Activated CD4-positive, alpha-beta memory T cell treated with anti-CD3 and anti-CD28 coated beads for 36 hours (primary cell): ENCODE data around the gene C1orf35. TPM values are rescaled to one million over a fixed set of nuclear protein-coding genes. Genes with fewer than 3 reads are reported as not detected.
"Not testable (repeated sequence)": the region's sequence is repeated elsewhere in the genome, so short reads cannot be mapped to it uniquely, and the experiment has no call there.

Experiments
- CTCF ChIA-PET: fragments of 350-600 bp; sonication (Branson Sonifier 250); formaldehyde crosslinking; loops from one replicate; lab custom pipeline; 2021; ENCODE audit warnings: antibody characterized with exemption, inconsistent platforms; lab: Charles Lee
- POLR2A ChIA-PET: fragments of 350-600 bp; sonication (Branson Sonifier 250); formaldehyde crosslinking; loops from one replicate; lab custom pipeline; 2021; ENCODE audit warnings: antibody characterized with exemption; lab: Charles Lee
- DNase-seq: peaks from one replicate; pipeline ENCODE4 v3.0.0-alpha.2; 2020
- H3K27ac Mint-ChIP-seq: one replicate; pipeline ENCODE4 v1.8.0; 2021; ENCODE audit warnings: mixed read lengths
- H3K27me3 Mint-ChIP-seq: one replicate; pipeline ENCODE4 v1.8.0; 2021; ENCODE audit warnings: mixed read lengths
- H3K36me3 Mint-ChIP-seq: one replicate; pipeline ENCODE4 v1.8.0; 2021; ENCODE audit warnings: mixed read lengths
- H3K4me1 Mint-ChIP-seq: one replicate; pipeline ENCODE4 v1.8.0; 2021; ENCODE audit warnings: low read depth, mixed read lengths
- H3K4me3 Mint-ChIP-seq: one replicate; pipeline ENCODE4 v1.8.0; 2021; ENCODE audit warnings: mild to moderate bottlenecking, mixed read lengths
- H3K9me3 Mint-ChIP-seq: one replicate; pipeline ENCODE4 v1.8.0; 2021; ENCODE audit warnings: mixed read lengths
- intact Hi-C: fragments of 100-400 bp; cut with micrococcal nuclease; formaldehyde crosslinking; loops from one replicate; pipeline ENCODE4 v1.15.1; 2023
- total RNA-seq, 2 experiments: library from RNA; stranded (reverse); gene quantifications; one replicate each; pipeline ENCODE4 v1.2.3, GENCODE V29; 2021

Gene C1orf35
- total RNA-seq, 2 experiments from 2014 or later, result 21.9 to 22.1 TPM

DNA sequence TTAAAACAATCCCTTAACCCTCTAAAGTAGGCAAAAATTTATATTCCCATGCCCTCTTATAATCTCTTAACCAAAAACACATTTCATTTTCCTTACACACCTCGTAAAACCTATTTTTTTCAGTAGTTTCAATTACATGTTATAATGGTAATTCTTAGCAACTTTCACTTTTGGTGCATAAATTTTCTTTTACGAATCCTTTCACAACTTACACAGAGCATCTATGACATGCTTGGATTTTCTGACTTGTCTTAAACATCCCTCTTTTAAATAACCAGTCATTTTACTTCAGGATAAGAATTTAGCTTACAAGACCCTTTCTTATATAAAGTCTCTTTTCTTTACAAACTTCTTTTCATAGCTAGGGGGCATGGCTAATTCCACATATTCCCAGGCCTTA is 14.9 kb upstream of the C1orf35 start:
- Mint-ChIP-seq H3K27me3 (no peaks in the 10 kb centered on the region), H3K4me3 (no peak overlapping the region), H3K27ac (no peak overlapping the region), H3K4me1 (no peaks in the 10 kb centered on the region), H3K9me3 (peaks cover 4% of the 10 kb centered on the region), H3K36me3 (peaks cover 3% of the 10 kb centered on the region)
- no peak for DNase-seq
- ChIA-PET CTCF (interaction anchor here (1.3 kb wide), 1 partner anchor 13 kb away, joined by 5 read pairs; no protein-coding TSS in a partner anchor), POLR2A (no interaction called here)
- intact Hi-C loops, result no loop called here

DNA sequence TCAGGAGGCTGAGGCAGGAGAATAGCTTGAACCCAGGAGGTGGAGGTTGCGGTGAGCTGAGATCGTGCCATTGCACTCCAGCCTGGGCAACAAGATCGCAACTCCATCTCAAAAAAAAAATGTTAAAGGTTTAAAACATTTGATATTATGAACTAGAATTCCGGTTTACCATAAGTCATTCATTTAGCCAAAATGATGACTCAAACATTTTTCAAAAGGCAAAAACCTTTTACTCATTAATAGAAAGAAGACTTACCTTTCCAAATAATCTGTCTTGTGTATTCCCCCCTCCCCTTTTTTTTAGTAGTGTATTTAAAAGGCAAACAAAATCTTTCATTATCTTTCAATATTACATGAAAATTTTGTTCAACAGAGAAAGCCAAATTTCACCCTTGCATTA is 14.2 kb upstream of the C1orf35 start:
- no peak for DNase-seq
- Mint-ChIP-seq H3K36me3 (peaks cover 3% of the 10 kb centered on the region), H3K4me3 (no peak overlapping the region), H3K4me1 (no peaks in the 10 kb centered on the region), H3K9me3 (peaks cover 4% of the 10 kb centered on the region), H3K27ac (no peak overlapping the region), H3K27me3 (no peaks in the 10 kb centered on the region)
- POLR2A ChIA-PET, result no interaction called here
- intact Hi-C loops, result no loop called here
- CTCF ChIA-PET, result no interaction called here

DNA sequence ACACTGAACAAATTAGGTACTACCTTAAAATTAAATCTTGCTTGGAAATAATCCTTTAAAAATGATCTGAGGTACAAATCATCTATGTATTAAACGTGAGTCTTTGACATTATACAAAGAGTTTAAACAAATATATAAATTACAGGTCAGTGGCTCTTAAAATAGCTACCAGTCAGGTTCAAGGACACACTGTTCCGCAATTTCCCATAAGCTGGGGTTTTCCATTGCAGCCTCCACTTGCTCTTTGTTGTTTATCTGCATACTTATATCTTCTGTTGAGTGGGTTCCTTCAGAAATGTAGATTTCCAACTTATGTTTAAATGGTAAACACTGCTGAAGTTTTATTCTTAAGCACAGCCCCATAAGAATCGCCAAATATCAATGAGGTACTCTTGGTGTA is 11.7 kb upstream of the C1orf35 start:
- peaks cover 4% of the 10 kb centered on the region for H3K9me3 Mint-ChIP-seq
- no peaks in the 10 kb centered on the region for H3K27me3 Mint-ChIP-seq
- ChIA-PET CTCF (interaction anchor here (1.5 to 2.3 kb wide), 2 partner anchors 16 to 115 kb away, joined by 3 to 5 read pairs; no protein-coding TSS in a partner anchor), POLR2A (no interaction called here)
- no peak overlapping the region for H3K4me3 Mint-ChIP-seq
- DNase-seq, result no peak
- no peak overlapping the region for H3K27ac Mint-ChIP-seq
- H3K36me3 Mint-ChIP-seq, result peaks cover 3% of the 10 kb centered on the region
- peaks cover 4% of the 10 kb centered on the region for H3K4me1 Mint-ChIP-seq
- intact Hi-C loops, result no loop called here

DNA sequence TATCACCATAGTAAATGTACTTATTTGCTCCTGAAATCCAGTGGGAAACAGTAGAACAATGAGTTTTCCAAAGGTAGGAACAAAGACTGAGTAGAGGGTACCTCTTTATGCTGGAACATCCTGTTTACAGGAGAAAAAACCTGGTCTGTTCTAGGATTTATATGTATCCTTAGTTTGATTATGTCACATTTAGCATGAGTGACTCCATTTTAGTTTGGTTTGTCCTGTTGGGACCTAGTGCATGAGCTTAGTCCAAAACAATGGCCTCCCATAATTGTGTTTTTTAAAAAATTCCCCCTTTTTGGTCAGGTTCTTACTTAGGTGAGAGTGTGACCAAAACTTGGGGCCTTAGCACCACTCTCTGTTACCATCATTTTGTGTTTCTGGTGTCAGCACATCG is 9.5 kb upstream of the C1orf35 start:
- H3K27me3 Mint-ChIP-seq, result no peaks in the 10 kb centered on the region
- H3K4me3 Mint-ChIP-seq, result no peak overlapping the region
- no peak overlapping the region for H3K27ac Mint-ChIP-seq
- peaks cover 19% of the 10 kb centered on the region for H3K4me1 Mint-ChIP-seq
- no peak for DNase-seq
- intact Hi-C loops, result no loop called here
- CTCF ChIA-PET, result interaction anchor here (1.4 kb wide), 1 partner anchor 18 kb away, joined by 5 read pairs; no protein-coding TSS in a partner anchor
- POLR2A ChIA-PET, result no interaction called here
- peaks cover 2% of the 10 kb centered on the region for H3K36me3 Mint-ChIP-seq
- no peaks in the 10 kb centered on the region for H3K9me3 Mint-ChIP-seq

DNA sequence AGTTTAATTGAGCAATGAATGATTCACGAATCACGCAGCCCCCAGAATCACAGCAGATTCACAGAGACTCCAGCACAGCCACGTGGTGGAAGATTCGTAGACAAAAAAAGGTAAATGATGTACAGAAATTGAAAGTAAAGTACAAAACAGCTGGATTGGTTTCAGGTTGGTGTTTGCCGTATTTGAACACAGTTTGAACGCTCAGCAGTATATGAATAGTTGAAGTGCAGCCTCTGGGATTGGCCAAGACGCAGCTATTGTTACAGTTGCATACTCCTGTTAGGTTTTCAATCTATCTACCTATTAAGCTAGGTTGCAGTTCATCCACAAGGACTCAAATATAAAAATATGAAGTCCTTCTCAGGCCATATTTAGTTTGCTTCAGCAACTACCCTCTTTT is 9.0 kb upstream of the C1orf35 start:
- H3K36me3 Mint-ChIP-seq, result peaks cover 3% of the 10 kb centered on the region
- peaks cover 22% of the 10 kb centered on the region for H3K4me1 Mint-ChIP-seq
- POLR2A ChIA-PET, result no interaction called here
- no peaks in the 10 kb centered on the region for H3K9me3 Mint-ChIP-seq
- intact Hi-C loops, result no loop called here
- CTCF ChIA-PET, result interaction anchor here (1.4 kb wide), 1 partner anchor 19 kb away, joined by 5 read pairs; no protein-coding TSS in a partner anchor
- no peak overlapping the region for H3K4me3 Mint-ChIP-seq
- H3K27me3 Mint-ChIP-seq, result no peaks in the 10 kb centered on the region
- H3K27ac Mint-ChIP-seq, result no peak overlapping the region
- no peak for DNase-seq

DNA sequence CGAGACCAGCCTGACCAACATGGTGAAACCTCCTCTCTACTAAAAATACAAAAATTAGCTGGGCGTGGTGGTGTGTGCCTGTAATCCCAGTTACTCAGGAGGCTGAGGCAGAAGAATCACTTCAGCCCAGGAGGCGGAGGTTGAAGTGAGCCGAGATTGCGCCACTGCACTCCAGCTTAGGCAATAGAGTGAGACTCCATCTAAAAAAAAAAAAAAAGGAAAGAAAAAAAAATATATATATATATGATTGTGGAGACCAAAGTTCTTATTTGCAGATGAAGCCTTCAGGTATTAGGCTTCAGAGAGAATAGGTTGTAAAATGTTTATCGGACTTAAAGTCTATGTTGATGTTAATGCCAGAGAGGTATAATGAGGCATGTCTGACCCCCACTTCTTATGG is 8.2 kb upstream of the C1orf35 start:
- H3K27me3 Mint-ChIP-seq, H3K27ac Mint-ChIP-seq, POLR2A ChIA-PET, DNase-seq, intact Hi-C loops, H3K36me3 Mint-ChIP-seq, H3K9me3 Mint-ChIP-seq, H3K4me3 Mint-ChIP-seq: not testable (repeated sequence)
- H3K4me1 Mint-ChIP-seq, result peaks cover 22% of the 10 kb centered on the region
- CTCF ChIA-PET, result interaction anchor here (1.2 kb wide), 1 partner anchor 56 kb away, joined by 3 read pairs; no protein-coding TSS in a partner anchor

DNA sequence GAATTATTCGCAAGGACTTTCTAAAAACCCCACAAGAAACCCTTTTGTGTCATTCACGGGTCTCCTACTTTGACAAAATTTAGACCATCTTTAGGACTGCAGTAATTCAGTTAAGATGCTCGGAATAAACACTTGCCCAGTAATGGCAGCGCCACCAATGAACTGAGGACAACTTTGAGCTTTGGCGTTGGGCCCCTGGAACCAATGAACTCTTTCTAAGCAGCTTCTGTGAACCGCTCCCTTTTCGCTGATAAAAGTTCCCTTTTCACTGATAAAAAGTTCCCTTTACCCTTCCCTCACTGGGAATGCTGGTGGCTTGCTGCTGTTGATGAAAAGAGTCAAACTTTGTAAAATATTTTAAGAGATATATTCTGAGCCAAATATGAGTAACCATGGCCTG is 7.4 kb upstream of the C1orf35 start:
- Mint-ChIP-seq H3K27ac (no peak overlapping the region), H3K36me3 (peaks cover 10% of the 10 kb centered on the region), H3K4me3 (peak overlapping the region; percentile 12), H3K27me3 (no peaks in the 10 kb centered on the region), H3K9me3 (no peaks in the 10 kb centered on the region), H3K4me1 (peaks cover 22% of the 10 kb centered on the region)
- CTCF ChIA-PET, result interaction anchor here (1.1 to 1.4 kb wide), 3 partner anchors 20 to 111 kb away, joined by 3 to 11 read pairs (median 3); no protein-coding TSS in a partner anchor
- POLR2A ChIA-PET, result interaction anchor here (1.2 kb wide), 1 partner anchor 29 kb away, joined by 3 read pairs; no protein-coding TSS in a partner anchor
- DNase-seq, result no peak
- intact Hi-C loops, result no loop called here

DNA sequence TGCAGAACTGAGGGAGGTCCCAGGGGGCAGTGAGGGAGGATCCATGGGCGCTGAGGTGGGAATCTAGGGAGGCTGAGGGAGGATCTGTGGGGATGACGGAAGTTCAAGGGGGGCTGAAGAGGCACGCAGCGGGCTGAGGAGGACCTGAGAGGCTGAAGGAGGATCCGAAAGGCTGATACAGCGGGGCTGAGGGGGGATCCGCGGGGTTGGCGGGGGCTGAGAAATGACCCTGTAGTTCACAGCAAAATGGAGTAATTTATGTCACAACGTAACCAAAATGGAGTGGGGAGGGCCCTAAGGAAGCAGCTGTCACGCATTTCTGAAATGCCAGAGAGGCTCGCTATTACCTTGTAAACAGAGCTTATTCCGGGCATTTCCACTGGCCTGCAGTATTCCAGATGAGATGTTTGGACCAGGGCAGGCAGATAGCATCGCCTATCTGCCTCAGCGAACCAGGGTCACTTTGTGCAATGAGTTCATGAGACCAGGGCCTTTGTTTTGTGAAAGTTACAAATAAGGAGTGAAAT is 6.9 kb upstream of the C1orf35 start:
- peaks cover 22% of the 10 kb centered on the region for H3K4me1 Mint-ChIP-seq
- POLR2A ChIA-PET, result interaction anchor here (1.1 to 1.4 kb wide), 4 partner anchors 28 to 354 kb away, joined by 3 to 4 read pairs (median 3); partner anchors contain the start of gene ARF1
- peaks cover 10% of the 10 kb centered on the region for H3K36me3 Mint-ChIP-seq
- DNase-seq, result no peak
- CTCF ChIA-PET, result interaction anchor here (0.6 to 1.4 kb wide), 4 partner anchors 21 to 110 kb away, joined by 3 to 11 read pairs (median 3); no protein-coding TSS in a partner anchor
- intact Hi-C loops, result loop anchor here (1.0 kb wide), 3 partner anchors 28 to 56 kb away; partner anchors contain the start of genes ARF1 and GUK1
- no peaks in the 10 kb centered on the region for H3K27me3 Mint-ChIP-seq
- peak overlapping the region; percentile 89 for H3K4me3 Mint-ChIP-seq
- H3K27ac Mint-ChIP-seq, result peak overlapping the region; percentile 84
- no peaks in the 10 kb centered on the region for H3K9me3 Mint-ChIP-seq

DNA sequence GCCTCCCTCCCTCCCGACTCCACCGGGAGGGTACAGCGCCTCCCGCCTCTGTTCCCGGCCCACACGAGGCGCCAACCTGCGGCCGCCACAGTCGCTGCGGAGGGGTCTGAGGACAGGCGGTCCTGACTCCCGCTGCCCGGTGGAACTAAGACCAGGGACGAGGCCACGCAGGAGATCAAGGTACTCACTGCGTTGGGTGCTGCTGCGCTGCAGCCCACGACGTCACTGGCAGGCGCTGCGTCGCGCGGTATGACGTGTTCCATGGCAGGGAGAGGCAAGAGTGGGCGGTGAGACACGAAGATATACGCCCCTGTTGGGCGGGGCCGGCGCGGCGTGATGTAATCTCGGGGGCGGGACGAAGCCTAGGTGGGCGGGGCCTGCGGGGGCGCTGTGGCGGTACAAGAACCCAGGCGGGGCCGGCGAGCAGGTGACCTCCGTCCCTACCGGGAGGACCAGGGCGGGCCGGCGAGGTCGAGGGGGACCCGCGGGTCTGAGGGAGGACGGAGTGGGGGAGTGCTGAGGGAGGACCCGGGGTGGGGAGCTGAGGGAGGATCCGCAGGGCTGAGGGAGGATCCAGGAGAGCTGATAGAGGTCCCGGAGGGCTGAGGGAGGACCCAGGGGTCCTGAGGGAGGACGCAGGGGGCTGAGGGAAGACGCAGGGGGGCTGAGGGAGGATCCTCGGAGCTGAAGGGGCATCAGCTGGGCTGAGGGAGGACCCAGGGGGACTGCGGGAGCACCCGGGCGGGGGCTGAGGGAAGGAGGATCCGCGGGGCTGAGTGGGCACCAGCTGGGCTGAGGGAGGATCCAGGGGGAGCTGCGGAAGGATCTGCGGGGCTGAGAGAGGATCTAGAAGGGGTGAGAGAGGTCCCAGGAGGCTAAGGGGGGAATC is 6.2 kb upstream of the C1orf35 start, which contains the start of gene MRPL55:
TSS of gene MRPL55 (minus strand) at position 227 of the 889 bp plus-strand sequence. CDS start 1,039 bp downstream, outside the sequence.
- ChIA-PET POLR2A (interaction anchor here (1.1 to 1.4 kb wide), 4 partner anchors 27 to 355 kb away, joined by 3 to 4 read pairs (median 3); partner anchors contain the start of gene ARF1), CTCF (interaction anchor here (0.6 to 1.4 kb wide), 4 partner anchors 22 to 110 kb away, joined by 3 to 11 read pairs (median 3); no protein-coding TSS in a partner anchor)
- Mint-ChIP-seq H3K27ac (peak within 1 kb of the TSS; percentile 84), H3K27me3 (no peaks in the 10 kb centered on the region), H3K4me1 (peaks cover 25% of the 10 kb centered on the region), H3K4me3 (peak within 1 kb of the TSS; percentile 89), H3K9me3 (no peaks in the 10 kb centered on the region), H3K36me3 (peaks cover 10% of the 10 kb centered on the region)
- peak; percentile 99 for DNase-seq
- intact Hi-C loops, result loop anchor here (1.0 kb wide), 3 partner anchors 27 to 57 kb away; partner anchors contain the start of genes ARF1 and GUK1

DNA sequence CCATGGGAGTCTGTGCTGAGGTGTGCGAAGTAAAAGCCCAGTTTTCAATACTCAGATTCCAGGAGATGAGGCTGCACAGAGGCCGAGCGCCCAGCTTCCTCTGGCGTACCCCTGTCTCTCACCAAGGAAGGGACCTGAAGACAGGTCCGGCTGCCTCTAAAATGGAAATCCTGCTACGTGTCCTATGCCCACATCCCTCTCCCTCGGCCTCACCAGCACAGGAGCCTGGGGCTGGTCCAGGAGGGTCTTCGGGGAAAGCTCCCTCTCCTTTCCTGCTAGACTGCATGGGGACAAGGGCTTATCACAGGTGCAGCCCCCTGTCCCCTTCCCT is 5.6 kb upstream of the C1orf35 start:
- H3K4me1 Mint-ChIP-seq, result peaks cover 31% of the 10 kb centered on the region
- no peak for DNase-seq
- ChIA-PET POLR2A (interaction anchor here (1.1 to 1.4 kb wide), 2 partner anchors 26 to 32 kb away, joined by 4 read pairs; partner anchors contain the start of genes ARF1 and GUK1), CTCF (no interaction called here)
- peak overlapping the region; percentile 89 for H3K4me3 Mint-ChIP-seq
- H3K36me3 Mint-ChIP-seq, result peaks cover 10% of the 10 kb centered on the region
- no peaks in the 10 kb centered on the region for H3K27me3 Mint-ChIP-seq
- intact Hi-C loops, result loop anchor here (1.0 kb wide), 3 partner anchors 26 to 58 kb away; partner anchors contain the start of genes ARF1 and GUK1
- peak overlapping the region; percentile 84 for H3K27ac Mint-ChIP-seq
- H3K9me3 Mint-ChIP-seq, result no peaks in the 10 kb centered on the region

DNA sequence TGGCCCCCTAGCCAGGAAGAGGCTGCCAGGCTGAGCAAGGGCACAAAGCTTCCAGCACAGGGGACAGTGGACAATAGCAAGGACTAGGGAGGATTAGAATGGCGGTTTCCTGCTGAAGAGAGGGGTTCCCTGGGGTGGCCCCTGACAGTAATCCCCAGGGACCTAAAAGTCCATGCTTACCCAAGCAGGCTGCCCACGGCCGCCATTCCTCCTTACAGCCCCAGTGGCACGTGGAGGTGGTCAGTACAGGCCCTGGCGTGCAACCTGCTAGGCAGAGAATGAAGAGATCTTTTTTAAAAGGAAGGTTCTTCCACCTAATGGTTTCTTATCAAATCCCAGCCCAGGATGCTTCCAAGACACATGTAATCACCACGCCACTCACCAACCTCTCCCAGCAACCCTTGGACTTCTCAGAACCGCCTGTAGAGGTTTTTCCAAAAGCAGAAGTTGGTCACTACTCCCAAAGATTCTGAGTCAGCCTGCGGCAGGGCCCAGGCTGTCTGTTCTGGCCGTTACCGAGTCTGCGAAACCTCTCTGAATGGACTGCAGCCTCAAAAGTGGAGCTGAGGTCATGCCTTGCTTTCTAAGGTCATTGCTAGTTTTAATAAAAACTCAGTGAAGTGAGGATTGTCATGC is 5.0 kb upstream of the C1orf35 start:
- Mint-ChIP-seq H3K36me3 (peaks cover 13% of the 10 kb centered on the region), H3K4me3 (peak overlapping the region; percentile 89), H3K27me3 (no peaks in the 10 kb centered on the region), H3K9me3 (no peaks in the 10 kb centered on the region), H3K4me1 (peaks cover 35% of the 10 kb centered on the region), H3K27ac (peak overlapping the region; percentile 84)
- ChIA-PET POLR2A (interaction anchor here (1.1 kb wide), 1 partner anchor 32 kb away, joined by 4 read pairs; the partner anchor contains the start of gene GUK1), CTCF (no interaction called here)
- intact Hi-C loops, result no loop called here
- no peak for DNase-seq
